HUES48 (cell line): ENCODE data around the gene PTPN12.

Experiments used
- H3K27ac ChIP-seq: one replicate; pipeline ENCODE4 v1.7.0; 2013; ENCODE audit warnings: low read depth, low read length, inconsistent platforms
- H3K27me3 ChIP-seq: 2 replicates; pipeline ENCODE4 v1.6.1; 2013; ENCODE audit warnings: mild to moderate bottlenecking, low read length; ENCODE audit not compliant: control insufficient read depth, insufficient read depth
- H3K36me3 ChIP-seq: 2 replicates; pipeline ENCODE4 v1.6.1; 2013; ENCODE audit warnings: low read length; ENCODE audit not compliant: control insufficient read depth, insufficient read depth
- H3K4me1 ChIP-seq: 2 replicates; pipeline ENCODE4 v1.6.1; 2013; ENCODE audit warnings: mild to moderate bottlenecking, low read length; ENCODE audit not compliant: control insufficient read depth, insufficient read depth
- H3K4me3 ChIP-seq: 2 replicates; pipeline ENCODE4 v1.5.1; 2013; ENCODE audit warnings: mild to moderate bottlenecking, low read depth, low read length
- H3K9ac ChIP-seq: 2 replicates; pipeline ENCODE4 v1.6.1; 2013; ENCODE audit warnings: mild to moderate bottlenecking, low read depth, low read length, moderate library complexity
- H3K9me3 ChIP-seq: 2 replicates; pipeline ENCODE4 v1.6.1; 2013; ENCODE audit warnings: low read length; ENCODE audit not compliant: control insufficient read depth, insufficient read depth

The PTPN12 gene

GRCh38 chr7:77579797-77580196 is 42.7 kb downstream of the PTPN12 start:
- H3K4me1 ChIP-seq = no peaks in the 10 kb centered on the region
- H3K4me3 ChIP-seq = no peak overlapping the region
- peaks cover 74% of the 10 kb centered on the region for H3K36me3 ChIP-seq
- H3K9ac ChIP-seq = no peak overlapping the region
- H3K9me3 ChIP-seq = no peaks in the 10 kb centered on the region
- H3K27me3 ChIP-seq = no peaks in the 10 kb centered on the region
- H3K27ac ChIP-seq = no peak overlapping the region

- H3K27me3 ChIP-seq = no peaks in the 10 kb centered on the region
- H3K36me3 ChIP-seq = peaks cover 74% of the 10 kb centered on the region
- no peak overlapping the region for H3K27ac ChIP-seq
Observed at GRCh38 chr7:77580762-77581350, 43.8 kb downstream of the PTPN12 start.

GRCh38 chr7:77587272-77587671 is 50.2 kb downstream of the PTPN12 start:
- no peak overlapping the region for H3K4me3 ChIP-seq
- H3K36me3 ChIP-seq = peaks cover 91% of the 10 kb centered on the region
- H3K27ac ChIP-seq = no peak overlapping the region
- no peak overlapping the region for H3K9ac ChIP-seq
- H3K9me3 ChIP-seq = no peaks in the 10 kb centered on the region
- no peaks in the 10 kb centered on the region for H3K27me3 ChIP-seq
- H3K4me1 ChIP-seq = no peaks in the 10 kb centered on the region

More at GRCh38 chr7:77580762-77581350, 43.8 kb downstream of the PTPN12 start:
- H3K4me1 ChIP-seq = no peaks in the 10 kb centered on the region
- H3K4me3 ChIP-seq = no peak overlapping the region
- no peak overlapping the region for H3K9ac ChIP-seq
- H3K9me3 ChIP-seq = no peaks in the 10 kb centered on the region

- no peak overlapping the region for H3K9ac ChIP-seq
- H3K4me1 ChIP-seq = no peaks in the 10 kb centered on the region
- no peaks in the 10 kb centered on the region for H3K27me3 ChIP-seq
- no peak overlapping the region for H3K27ac ChIP-seq
- no peaks in the 10 kb centered on the region for H3K9me3 ChIP-seq
- H3K36me3 ChIP-seq = peaks cover 84% of the 10 kb centered on the region
- H3K4me3 ChIP-seq = no peak overlapping the region
Observed at GRCh38 chr7:77600952-77601351, 63.9 kb downstream of the PTPN12 start.

- H3K4me3 ChIP-seq = no peak overlapping the region
- no peak overlapping the region for H3K9ac ChIP-seq
- H3K9me3 ChIP-seq = no peaks in the 10 kb centered on the region
- H3K27me3 ChIP-seq = no peaks in the 10 kb centered on the region
- H3K27ac ChIP-seq = no peak overlapping the region
- peaks cover 77% of the 10 kb centered on the region for H3K36me3 ChIP-seq
- H3K4me1 ChIP-seq = no peaks in the 10 kb centered on the region
Observed at GRCh38 chr7:77606562-77606961, 69.5 kb downstream of the PTPN12 start.

GRCh38 chr7:77619314-77619713 is 82.2 kb downstream of the PTPN12 start:
- Histone ChIP-seq H3K4me1 (peaks cover 12% of the 10 kb centered on the region), H3K27ac (no peak overlapping the region), H3K4me3 (no peak overlapping the region), H3K27me3 (no peaks in the 10 kb centered on the region), H3K9ac (no peak overlapping the region), H3K36me3 (peaks cover 88% of the 10 kb centered on the region), H3K9me3 (no peaks in the 10 kb centered on the region)

- no peak overlapping the region for H3K27ac ChIP-seq
Observed at GRCh38 chr7:77626586-77627308, 89.7 kb downstream of the PTPN12 start.

GRCh38 chr7:77627309-77627676 is 90.2 kb downstream of the PTPN12 start:
- Histone ChIP-seq H3K36me3 (peaks cover 91% of the 10 kb centered on the region), H3K27me3 (no peaks in the 10 kb centered on the region), H3K9ac (no peak overlapping the region), H3K9me3 (no peaks in the 10 kb centered on the region), H3K27ac (no peak overlapping the region), H3K4me3 (no peak overlapping the region), H3K4me1 (no peaks in the 10 kb centered on the region)

More at GRCh38 chr7:77626586-77627308, 89.7 kb downstream of the PTPN12 start:
- Histone ChIP-seq H3K36me3 (peaks cover 91% of the 10 kb centered on the region), H3K9me3 (no peaks in the 10 kb centered on the region), H3K4me3 (no peak overlapping the region), H3K9ac (no peak overlapping the region), H3K27me3 (no peaks in the 10 kb centered on the region), H3K4me1 (no peaks in the 10 kb centered on the region)

GRCh38 chr7:77629797-77630196 is 92.7 kb downstream of the PTPN12 start:
- H3K36me3 ChIP-seq = peaks cover 91% of the 10 kb centered on the region
- no peaks in the 10 kb centered on the region for H3K4me1 ChIP-seq
- H3K9me3 ChIP-seq = no peaks in the 10 kb centered on the region
- no peak overlapping the region for H3K27ac ChIP-seq
- no peak overlapping the region for H3K4me3 ChIP-seq
- no peaks in the 10 kb centered on the region for H3K27me3 ChIP-seq
- no peak overlapping the region for H3K9ac ChIP-seq

- no peak overlapping the region for H3K27ac ChIP-seq
- H3K4me3 ChIP-seq = no peak overlapping the region
- no peaks in the 10 kb centered on the region for H3K9me3 ChIP-seq
- no peaks in the 10 kb centered on the region for H3K4me1 ChIP-seq
- no peaks in the 10 kb centered on the region for H3K27me3 ChIP-seq
- H3K9ac ChIP-seq = no peak overlapping the region
- H3K36me3 ChIP-seq = peaks cover 93% of the 10 kb centered on the region
Observed at GRCh38 chr7:77631820-77632219, 94.7 kb downstream of the PTPN12 start.

- Histone ChIP-seq H3K9ac (no peak overlapping the region), H3K36me3 (peaks cover 62% of the 10 kb centered on the region), H3K4me3 (no peak overlapping the region), H3K27ac (no peak overlapping the region), H3K27me3 (no peaks in the 10 kb centered on the region), H3K9me3 (no peaks in the 10 kb centered on the region), H3K4me1 (0 out of 2 replicates have a peak, but pooled peaks cover 2% of the 10 kb centered on the region)
Observed at GRCh38 chr7:77644774-77645173, 107.7 kb downstream of the PTPN12 start.
